Transverse colon (tissue), 4 donors: ENCODE results near the gene SEMA3E.

Experiments used
- CTCF ChIP-seq, 5 experiments: fragments of 200-600 bp in 3 of 5; fragments of 450-650 bp in 2 of 5; sonication (generic) in 3 of 5; IDR thresholded peaks; 1 replicate in 2 of 5; 2 replicates in 3 of 5; pipeline ENCODE4 v1.5.1; 2016 to 2017; ENCODE audit warnings: antibody characterized with exemption in 5 of 5, inconsistent platforms in 3 of 5, mild to moderate bottlenecking in 2 of 5, moderate library complexity in 1 of 5
- POLR2A ChIP-seq: fragments of 450-650 bp; IDR thresholded peaks from one replicate; pipeline ENCODE4 v1.6.1; 2016; ENCODE audit warnings: antibody characterized with exemption, mild to moderate bottlenecking, moderate library complexity
- POLR2AphosphoS5 ChIP-seq, 3 donors: sonication (generic); formaldehyde crosslinking; IDR thresholded peaks; one replicate each; pipeline ENCODE4 v1.6.1; 2016; ENCODE audit warnings: antibody characterized with exemption in 3 of 3

DNA sequence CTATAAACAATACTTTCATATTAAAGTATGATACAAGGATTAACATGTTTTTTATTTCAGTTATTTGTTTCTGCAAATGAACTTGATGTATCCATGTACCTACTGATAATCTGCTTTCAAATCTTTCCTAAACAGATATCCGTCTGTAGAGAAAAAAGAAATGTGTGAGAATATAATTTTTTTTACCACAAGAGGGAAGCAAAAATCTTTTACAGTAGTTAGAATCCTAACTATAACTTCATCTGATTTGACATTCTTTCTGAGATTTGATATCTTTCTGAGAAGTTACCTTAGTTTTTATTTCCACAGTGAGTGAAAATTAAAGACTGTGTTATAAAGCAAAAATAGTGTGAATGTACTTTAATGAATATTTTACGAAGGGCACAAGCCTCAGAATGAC lies 282.3 kb downstream of the SEMA3E start:
- no peak for TF ChIP-seq CTCF (IDR thresholded peaks at IDR 0.05)
- TF ChIP-seq POLR2A, result no peak
- no peak for TF ChIP-seq POLR2AphosphoS5 (IDR thresholded peaks at IDR 0.05)
